ENCODE data around the gene RAB11FIP2.

RAB11FIP2 gene

DNA sequence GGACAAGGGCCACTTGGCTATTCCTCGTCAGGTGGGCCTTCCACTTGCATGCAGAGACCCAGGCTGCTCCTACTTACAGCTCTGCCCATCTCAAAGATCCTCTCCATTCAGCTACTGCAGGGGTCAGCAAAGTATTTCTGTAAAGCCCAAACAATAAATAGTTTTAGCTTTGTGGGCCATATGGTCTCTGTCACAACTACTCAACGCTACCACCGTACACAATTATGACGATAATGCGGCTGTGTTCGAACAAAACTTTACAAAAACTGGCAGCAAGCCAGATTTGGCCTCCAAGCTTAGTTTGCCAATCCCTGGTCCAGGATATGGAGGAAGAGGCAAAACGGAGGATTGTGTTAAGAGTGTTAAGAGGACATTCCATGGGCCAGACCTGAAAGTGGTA, 12.8 kb downstream of the RAB11FIP2 start:
- no peak for DNase-seq

DNA sequence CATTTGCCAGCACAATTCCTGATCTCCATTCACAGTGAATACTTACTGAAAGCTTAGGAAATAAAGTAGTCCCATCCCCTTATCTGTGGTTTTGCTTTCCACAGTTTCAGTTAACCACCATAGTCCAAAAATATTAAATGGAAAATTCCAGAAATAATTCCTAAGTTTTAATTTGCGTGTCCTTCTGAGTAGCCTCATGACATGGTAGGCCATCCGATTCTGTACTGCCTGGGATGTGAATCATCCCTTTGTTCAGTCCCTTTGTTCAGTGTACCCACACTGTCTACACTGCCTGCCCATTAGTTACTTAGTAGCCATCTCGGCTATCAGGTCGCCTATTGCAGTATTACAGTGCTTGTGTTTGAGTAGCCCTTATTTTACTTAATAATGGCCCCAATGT, 14.2 kb downstream of the RAB11FIP2 start:
- DNase-seq = no peak

DNA sequence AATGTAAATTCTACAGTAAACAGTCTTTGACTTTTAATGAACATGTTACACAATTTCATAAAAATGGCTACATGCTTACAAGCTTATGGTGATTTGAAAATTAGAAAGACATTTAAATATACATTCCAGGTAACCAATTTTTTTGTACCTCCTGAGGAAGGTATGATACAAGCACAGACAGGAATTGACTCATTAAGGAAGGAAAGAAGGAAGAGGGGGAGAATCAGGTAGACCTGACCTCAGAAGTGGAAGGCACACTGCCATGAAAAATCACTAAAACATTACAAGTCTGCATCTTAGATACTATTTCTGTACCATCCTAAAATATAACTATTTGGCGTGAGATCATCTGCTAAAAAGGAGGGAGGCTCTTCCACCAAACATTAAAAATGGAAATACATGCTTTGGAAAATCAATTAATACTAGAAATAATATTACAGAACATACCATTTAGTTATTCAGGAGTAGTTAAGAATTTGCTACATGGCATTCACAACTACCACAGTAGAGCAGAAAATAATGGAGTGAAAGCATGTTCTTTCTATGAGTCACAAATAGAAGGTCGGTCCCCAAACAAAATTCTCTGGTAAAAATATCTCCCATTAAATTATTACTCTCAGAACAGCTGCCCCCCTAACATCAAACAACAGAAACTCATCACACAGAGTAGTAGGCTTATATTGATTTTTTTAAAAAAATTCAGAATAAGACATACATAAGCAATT, 15.2 kb downstream of the RAB11FIP2 start:
- no peak for DNase-seq

DNA sequence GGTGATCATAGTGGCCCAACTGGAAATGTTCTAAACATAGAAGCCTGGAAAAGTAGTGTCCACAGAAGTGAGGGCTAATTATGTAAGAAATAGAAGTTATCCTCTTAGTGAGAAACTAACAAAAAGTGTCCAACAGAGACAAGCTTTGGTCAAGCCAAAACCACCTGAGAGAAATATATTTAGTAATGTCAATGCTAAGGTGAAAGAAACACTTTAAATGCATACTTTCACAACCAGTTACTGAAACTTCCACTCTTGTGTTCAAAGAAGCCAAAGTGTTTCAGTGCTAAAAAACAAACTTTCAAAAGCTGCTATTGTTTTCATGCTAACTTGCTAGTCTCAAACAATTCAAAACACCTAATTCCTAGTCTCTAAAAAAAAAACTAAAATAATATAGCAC, 18.1 kb downstream of the RAB11FIP2 start:
- no peak for DNase-seq

DNA sequence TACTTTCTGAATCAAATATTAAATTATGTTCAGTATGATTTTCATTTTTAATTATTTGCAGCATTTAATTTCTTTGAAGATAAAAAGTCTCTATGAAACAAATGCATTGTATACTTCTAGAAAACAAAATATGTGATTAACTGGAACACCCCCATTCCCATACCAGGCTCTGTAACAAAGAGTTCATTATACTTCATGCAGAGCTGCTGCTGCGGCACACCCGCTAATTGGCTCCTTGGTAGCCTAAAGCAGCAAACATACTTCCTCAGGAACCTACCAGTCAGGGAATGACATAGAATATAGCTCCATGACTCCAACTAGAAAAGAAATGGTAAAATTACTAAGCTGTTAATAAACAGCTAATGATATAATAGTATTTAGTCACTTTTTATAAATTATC, 19.3 kb downstream of the RAB11FIP2 start:
- no peak for DNase-seq

DNA sequence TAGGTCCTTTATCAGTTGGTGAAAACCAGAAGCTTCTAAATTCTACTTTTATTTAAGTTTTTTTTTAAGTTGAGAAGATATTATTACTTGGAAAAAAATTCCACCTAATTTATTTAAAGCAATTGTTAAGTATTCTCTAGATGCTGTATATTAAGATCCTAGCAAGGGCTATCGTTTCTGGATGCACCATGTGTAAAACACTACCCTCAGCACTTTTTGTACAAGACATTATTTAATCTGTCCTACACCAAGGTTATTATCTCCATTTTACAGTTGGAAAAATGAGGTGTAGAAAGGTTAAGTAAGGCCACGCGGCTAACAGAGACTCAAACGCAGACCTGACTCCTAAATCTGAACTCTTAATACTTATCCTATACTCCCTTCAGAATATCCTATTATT, 19.8 kb downstream of the RAB11FIP2 start:
- no peak for DNase-seq

DNA sequence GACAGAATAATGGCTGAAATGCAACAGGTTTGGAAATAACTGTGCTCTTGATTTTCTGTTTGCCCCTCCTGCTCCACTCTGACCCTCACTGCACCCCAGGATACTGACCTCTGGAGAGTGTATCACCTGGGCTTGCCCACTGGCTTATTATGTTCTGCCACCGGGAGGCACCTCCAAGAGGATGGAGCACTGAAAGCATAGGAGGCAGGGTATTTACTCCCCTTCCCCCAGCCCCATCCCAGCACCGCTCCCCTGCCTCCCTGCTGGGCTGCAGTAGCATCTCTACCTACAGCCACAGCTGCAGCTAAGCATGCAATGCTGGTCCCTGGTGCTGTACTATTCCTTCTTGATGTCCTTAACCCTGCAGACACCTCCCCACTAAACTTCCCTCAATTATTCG, 26.4 kb downstream of the RAB11FIP2 start:
- no peak for DNase-seq

DNA sequence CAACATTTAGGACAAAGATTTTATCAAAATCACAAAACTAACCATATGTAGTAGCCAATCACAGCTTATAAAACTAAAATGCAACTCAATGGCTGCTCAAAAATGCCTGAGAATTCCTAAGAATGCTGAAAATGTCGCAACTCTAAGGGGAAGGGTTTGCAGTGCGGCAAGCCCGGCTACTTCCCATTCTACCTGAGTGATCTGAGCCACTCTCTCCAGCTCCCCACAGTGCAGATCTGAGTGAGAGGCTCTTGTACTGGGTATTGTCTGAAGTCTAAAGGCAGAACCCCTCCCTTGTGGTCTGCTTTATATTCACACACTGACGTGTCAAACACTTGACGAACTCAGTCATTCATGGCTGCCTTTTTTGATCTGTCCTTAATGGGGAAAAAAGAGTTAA, 28.9 kb downstream of the RAB11FIP2 start:
- no peak for DNase-seq

DNA sequence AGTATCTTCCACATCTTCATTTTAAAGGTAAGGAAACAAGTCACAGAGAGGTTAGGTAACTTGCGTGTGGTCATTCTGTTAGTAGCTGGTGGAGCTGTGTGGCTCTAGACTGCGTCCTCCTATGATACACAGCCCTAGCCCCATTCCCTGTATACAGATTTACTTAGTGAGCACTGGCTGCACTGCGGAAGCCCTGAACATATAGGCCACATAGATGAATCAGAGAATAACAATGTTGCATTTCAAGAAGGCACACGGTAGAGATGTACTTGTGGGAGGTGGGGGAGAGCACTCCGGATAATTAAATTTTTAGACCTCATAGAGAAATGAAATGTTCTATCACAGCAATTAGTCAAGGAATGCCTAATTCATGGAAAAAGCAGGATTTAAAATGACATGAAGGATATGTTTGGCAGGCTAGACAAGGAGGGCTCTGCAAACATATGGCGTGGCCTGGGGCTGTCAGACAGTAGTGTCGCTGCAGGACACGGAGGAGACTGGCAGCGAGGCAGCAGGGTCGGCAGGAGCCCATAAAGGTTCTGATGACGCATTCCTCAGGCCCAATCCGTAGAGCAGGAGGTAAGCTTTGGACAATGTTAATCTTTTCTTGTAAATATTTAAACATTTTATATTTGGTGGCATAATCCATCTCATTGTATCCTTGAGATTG, 29.5 kb downstream of the RAB11FIP2 start:
- no peak for DNase-seq

DNA sequence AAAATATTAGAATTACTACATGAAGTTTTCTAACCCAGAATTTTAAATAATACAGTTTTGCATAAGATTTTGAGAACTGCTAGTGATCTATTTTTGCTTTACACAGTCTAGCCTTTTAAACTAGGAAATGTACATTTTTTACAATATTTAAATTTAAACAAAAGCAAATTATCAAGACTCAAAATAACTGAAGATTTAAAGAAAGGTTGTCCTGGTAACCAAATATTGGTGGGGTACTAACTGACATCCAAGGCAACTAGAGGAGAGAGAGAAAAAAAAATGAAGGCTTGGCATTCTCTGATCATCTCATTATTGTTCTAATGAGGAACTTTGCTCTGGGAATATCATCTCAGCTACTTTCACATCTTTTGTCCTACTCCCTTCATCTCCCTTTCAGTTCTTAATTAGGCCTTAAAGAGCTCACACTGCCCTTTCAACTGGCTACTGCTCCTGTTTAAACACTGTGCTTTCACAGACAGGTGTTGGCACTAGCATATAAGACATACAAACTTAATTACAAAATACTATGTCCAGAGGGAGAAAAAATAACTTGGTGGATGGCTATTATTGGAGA, 33.7 kb downstream of the RAB11FIP2 start:
- no peak for DNase-seq

DNA sequence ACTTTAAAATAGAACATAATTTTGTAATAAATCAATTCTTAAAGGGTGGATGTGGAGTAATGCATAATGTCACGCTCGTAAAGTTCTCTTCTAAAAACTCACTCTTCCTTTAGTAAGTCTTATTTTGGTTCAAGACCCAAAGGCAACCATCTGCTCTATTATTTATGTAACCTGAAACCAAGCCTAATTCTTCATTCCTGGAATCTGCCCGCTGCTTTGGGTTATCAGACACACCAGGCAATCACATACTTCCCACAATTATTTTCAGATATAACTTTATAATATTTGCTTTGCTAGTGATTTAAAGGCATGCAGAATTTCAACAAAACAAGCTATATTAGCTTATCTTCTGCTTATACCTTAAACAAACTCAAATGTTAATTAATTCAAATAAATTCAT, 39.0 kb downstream of the RAB11FIP2 start:
- no peak for DNase-seq

DNA sequence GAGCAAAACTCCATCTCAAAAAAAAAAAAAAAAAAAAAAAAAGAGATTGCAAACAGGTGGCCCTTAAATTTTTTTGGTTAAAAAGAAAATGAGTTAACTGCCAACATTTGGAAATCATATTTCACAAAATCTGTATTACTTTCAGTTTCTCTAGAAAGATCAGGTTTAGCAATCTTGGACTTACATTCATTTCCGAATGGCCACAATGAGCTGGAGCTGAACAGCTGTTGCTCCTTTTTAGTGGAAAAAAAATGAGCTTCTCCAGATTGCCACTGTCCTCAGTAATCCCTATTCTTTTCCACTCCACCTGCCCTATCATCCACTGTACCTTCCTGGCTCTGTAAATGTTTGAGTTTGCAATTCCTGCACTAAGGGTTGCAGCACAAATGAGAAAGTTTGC, 43.6 kb downstream of the RAB11FIP2 start:
- DNase-seq = no peak

DNA sequence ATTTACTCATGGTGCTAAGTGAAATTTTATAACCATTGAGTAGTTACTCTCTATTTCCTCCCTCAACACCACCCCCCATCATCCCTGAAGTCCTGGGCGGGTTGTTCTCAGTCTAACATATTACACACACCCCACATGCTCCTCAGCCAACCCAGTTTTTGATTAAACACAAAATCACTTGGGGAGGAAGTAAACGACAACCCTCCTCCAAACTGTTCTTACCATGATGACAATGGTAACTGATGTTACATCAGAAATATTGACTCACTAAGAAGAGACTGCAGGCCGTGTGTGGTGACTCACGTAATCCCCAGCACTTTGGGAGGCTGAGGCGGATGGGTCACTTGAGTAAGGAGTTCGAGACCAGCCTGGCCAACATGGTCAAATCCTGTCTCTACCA, 44.2 kb downstream of the RAB11FIP2 start:
- no peak for DNase-seq

DNA sequence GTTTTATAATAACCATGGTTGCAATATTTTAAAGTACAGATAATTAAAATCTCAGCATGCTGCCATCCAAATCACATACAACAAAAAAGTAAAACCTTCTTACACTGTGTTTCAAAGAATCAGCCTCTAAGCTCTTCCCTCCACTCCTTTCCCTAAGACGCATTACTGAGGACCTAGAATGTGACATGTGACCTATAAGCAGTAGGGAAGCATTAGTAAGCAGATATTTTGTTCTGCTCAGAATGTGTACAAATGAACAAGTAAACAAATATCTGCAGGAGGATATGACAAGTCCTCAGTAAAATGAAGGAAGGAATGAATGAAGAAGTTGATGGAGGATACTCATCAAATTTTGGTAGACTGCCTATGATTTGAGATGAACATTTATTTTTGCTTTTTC, 49.1 kb downstream of the RAB11FIP2 start:
- no peak for DNase-seq

DNA sequence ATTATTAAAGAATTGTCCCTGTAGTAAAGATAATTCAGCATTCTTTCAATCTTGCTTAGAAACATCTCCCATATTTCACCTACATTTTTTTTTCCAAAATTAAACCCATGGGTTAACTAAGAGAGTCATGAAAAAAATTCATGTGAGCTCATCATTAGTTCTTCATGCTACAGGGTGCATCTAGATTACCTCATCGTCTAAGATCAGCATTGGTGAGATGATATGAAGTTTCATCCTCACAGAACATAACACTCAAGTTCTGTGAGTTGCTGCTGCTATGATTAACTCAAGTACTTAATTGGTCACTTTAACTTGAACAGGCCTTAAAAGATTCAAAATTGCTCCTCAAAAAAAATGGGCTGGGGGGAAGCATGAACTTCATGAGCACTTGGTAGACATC, 50.0 kb downstream of the RAB11FIP2 start:
- DNase-seq = no peak

DNA sequence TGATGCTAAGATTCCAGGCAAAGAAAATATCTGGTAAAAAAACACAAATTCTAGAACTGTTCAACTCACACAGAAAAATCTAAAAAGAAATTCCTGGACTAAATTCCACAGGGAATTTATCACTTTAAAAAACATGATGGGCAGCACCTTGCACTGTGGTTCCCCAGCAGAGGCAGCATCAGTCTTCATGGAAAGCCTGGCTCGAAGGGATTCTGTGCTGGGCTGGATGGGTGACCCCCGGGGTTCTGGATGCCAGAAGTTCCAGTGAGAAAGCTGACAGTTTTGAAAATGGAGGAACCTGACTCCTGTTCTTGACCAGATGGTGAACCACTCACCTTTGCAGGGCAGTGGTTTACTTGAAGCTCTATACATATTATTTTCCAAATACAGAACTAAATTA, 52.0 kb downstream of the RAB11FIP2 start:
- DNase-seq = no peak

DNA sequence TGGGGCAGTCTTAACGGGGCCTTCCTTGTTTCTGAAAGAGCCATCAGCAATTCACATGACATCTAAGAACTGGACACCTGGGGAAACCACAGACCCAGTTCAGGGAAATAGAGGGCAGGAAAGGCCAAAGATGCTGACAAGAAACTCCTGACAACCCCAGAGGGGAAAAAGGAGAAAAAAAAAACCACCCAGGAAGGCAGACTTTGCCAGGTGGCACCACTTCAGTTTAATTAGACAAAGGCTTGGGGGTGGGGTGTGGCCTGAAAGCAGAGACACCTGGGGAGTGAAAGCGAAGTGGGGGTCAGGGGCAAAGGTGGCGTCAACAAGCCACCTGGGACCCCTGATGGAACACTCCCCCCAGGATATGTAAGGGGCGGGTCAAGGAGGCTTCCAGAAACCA, 53.6 kb downstream of the RAB11FIP2 start:
- DNase-seq = no peak

DNA sequence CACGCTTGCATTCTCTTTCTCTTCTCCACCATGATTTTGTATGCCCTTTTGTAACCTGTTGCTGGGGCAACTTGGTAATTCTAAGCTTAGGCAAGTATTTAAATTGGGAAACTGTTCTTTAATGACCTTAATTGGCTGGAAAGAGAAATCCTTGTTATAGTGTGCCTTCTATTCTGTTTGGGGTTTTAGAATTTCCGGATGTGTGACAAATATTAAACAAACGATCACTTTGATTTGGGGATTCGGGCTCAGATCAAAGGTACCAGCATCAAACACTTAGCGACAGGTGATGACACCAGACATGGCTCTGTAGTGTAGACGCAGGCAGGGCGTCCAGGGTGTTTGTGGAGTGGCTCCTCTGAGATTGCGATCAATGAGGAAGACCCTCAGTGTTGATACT, 55.0 kb downstream of the RAB11FIP2 start:
- DNase-seq = no peak

DNA sequence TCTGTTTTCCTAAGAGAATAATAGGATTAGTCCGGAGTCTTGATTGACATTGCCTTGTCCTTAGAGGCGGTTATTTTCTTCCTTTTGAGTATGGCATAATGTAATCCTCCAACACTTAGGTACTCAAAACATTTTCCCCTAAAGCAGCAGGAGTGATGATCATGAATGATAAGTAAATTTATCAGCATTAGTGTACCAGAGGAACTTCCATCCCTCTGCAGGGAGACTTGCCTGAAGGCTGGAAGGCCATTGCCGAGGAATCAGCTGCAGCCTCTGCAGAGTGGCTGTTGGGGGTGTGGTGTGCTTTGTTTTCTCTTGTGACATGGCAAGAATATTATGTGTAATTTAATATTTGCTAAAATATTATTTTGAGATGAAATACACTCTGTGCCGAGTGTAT, 56.8 kb downstream of the RAB11FIP2 start:
- DNase-seq = no peak

DNA sequence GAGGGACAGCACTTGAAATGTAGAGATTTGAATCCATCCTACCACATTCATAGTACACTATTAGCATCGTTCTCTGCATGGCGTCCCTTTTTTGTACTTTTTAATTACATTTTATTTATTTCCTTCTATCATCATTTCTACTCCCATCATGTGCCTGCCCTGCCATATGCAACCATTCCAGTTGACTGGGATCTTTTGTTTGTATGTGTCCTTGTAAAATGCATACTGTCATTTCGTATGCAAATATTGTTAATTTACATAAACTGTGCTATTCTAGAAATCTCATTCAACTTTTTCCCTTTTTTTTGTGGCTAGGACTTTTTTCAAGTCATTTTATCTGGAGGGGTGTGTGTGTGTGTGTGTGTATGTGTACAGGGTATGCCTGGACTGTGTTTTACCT, 57.9 kb downstream of the RAB11FIP2 start:
- no peak for DNase-seq

DNA sequence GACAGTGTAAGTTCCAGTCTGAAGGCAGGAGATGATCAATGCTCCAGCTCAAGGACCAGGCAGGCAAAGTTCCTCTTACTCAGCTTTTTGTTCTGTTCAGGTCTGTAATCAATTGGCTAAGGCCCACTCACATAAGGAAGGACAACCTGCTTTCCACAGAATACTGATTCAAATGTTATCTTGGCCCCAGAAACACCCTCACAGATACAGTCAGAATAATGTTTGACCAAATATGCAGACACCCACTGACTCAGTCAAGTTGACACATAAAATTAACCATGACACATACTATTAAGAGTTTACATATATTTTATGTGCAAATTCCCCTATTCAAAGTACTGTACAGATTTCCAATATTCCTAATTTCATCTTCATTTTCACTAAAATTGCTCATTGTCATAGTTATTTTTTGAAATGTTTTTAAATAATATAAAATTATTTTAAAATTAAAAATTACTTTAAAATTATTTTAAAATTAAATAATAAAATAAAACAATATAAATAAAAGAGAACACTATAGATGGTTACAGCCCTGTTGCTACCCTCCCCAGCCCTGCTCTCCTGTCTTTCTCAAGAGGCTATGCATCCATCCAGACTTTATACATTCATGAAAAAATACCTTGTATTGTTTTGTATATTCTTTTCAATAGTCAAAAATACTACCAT, 59.4 kb downstream of the RAB11FIP2 start:
- DNase-seq = no peak

DNA sequence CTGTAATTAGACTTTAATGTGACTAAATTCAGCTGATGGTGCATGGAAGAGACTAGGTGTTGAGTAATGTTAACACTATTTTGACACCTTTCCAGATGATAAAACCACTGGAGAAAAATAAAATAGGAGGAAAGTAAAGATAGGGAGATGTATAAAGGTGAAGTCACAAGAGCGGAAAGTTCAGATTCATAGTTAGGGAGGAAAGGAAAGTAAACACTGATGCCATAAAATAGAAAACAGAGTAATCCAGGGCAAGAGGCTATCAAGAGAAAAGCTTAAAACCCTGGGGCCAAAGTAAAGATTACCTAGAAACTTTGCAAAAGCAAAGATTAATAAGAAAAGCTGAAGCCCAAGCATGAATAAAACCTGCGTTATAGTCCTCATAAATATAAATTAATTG, 62.8 kb downstream of the RAB11FIP2 start:
- no peak for DNase-seq

DNA sequence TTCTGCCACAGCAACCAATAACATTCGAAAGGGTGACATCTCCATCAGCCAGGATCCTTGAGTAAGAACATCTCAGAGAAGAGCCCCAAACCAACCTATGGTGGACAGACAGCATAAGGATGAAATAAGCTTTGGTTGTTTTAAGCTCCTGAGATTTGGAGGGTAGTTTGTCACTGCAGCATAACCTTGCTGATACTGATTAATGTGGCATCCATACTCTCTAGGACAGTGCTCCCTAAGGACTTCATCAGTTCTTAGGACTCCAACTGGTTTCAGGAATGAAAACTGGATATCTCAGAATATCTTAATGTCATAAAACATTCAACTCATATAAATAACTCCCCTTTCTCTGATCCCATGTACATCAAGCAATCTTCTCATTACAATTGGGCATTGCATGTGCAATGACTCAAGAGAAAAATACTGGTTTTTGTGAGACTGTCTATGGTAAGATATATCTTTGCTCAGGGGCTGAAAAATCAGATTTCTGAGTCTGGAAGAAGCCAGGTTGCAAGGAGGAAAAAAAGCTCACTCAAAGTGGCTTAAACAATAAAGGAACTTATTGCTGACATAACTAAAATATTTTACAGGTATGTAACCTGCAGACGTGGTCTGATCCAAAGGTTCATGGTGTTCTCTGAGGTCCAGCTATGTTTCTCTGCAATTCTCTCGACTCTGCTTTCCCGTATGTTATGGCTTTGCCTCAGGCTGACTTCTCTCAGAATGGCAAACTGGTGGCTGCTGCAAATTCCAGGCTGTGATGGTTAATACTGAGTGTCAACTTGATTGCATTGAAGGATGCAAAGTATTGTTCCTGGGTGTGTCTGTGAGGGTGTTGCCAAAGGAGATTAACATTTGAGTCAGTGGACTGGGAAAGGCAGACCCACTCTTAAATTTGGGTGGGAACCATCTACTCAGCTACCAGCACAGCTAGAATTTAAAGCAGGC, 65.7 kb downstream of the RAB11FIP2 start:
- no peak for DNase-seq

Data from NCI-H1105 (cell line).